ENCODE results near the gene PNP. TPM values are rescaled to one million over a fixed set of nuclear protein-coding genes. Genes with fewer than 3 reads are reported as not detected.

PNP gene
- total and polyA plus RNA-seq, 2 of the 8 experiments (the other 6 are each of a cell fraction or from before 2014, with no cell fraction given) = 108 to 130 TPM

DNA sequence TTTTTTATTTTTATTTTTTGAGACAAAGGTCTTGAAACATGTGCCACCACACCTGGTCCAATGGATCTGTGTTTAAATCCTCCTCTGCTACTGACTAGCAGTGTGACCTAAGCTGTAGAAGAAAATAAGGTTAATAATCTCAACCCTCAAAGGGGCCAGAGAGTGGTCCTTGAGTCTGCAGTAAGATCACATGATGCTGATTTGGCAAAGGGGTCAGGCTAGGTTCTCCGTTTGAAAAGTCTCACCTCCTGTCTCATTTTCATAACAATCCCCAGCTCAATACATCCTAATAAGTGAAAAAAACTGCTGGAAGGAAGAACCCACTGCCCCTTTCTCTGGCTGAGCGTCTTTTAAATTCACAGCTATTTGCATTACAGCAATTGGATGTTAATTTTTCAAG lies 47.9 kb upstream of the PNP start (continued):
- TF ChIP-seq, protein P1, sequence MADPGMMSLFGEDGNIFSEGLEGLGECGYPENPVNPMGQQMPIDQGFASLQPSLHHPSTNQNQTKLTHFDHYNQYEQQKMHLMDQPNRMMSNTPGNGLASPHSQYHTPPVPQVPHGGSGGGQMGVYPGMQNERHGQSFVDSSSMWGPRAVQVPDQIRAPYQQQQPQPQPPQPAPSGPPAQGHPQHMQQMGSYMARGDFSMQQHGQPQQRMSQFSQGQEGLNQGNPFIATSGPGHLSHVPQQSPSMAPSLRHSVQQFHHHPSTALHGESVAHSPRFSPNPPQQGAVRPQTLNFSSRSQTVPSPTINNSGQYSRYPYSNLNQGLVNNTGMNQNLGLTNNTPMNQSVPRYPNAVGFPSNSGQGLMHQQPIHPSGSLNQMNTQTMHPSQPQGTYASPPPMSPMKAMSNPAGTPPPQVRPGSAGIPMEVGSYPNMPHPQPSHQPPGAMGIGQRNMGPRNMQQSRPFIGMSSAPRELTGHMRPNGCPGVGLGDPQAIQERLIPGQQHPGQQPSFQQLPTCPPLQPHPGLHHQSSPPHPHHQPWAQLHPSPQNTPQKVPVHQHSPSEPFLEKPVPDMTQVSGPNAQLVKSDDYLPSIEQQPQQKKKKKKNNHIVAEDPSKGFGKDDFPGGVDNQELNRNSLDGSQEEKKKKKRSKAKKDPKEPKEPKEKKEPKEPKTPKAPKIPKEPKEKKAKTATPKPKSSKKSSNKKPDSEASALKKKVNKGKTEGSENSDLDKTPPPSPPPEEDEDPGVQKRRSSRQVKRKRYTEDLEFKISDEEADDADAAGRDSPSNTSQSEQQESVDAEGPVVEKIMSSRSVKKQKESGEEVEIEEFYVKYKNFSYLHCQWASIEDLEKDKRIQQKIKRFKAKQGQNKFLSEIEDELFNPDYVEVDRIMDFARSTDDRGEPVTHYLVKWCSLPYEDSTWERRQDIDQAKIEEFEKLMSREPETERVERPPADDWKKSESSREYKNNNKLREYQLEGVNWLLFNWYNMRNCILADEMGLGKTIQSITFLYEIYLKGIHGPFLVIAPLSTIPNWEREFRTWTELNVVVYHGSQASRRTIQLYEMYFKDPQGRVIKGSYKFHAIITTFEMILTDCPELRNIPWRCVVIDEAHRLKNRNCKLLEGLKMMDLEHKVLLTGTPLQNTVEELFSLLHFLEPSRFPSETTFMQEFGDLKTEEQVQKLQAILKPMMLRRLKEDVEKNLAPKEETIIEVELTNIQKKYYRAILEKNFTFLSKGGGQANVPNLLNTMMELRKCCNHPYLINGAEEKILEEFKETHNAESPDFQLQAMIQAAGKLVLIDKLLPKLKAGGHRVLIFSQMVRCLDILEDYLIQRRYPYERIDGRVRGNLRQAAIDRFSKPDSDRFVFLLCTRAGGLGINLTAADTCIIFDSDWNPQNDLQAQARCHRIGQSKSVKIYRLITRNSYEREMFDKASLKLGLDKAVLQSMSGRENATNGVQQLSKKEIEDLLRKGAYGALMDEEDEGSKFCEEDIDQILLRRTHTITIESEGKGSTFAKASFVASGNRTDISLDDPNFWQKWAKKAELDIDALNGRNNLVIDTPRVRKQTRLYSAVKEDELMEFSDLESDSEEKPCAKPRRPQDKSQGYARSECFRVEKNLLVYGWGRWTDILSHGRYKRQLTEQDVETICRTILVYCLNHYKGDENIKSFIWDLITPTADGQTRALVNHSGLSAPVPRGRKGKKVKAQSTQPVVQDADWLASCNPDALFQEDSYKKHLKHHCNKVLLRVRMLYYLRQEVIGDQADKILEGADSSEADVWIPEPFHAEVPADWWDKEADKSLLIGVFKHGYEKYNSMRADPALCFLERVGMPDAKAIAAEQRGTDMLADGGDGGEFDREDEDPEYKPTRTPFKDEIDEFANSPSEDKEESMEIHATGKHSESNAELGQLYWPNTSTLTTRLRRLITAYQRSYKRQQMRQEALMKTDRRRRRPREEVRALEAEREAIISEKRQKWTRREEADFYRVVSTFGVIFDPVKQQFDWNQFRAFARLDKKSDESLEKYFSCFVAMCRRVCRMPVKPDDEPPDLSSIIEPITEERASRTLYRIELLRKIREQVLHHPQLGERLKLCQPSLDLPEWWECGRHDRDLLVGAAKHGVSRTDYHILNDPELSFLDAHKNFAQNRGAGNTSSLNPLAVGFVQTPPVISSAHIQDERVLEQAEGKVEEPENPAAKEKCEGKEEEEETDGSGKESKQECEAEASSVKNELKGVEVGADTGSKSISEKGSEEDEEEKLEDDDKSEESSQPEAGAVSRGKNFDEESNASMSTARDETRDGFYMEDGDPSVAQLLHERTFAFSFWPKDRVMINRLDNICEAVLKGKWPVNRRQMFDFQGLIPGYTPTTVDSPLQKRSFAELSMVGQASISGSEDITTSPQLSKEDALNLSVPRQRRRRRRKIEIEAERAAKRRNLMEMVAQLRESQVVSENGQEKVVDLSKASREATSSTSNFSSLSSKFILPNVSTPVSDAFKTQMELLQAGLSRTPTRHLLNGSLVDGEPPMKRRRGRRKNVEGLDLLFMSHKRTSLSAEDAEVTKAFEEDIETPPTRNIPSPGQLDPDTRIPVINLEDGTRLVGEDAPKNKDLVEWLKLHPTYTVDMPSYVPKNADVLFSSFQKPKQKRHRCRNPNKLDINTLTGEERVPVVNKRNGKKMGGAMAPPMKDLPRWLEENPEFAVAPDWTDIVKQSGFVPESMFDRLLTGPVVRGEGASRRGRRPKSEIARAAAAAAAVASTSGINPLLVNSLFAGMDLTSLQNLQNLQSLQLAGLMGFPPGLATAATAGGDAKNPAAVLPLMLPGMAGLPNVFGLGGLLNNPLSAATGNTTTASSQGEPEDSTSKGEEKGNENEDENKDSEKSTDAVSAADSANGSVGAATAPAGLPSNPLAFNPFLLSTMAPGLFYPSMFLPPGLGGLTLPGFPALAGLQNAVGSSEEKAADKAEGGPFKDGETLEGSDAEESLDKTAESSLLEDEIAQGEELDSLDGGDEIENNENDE (IDR thresholded peaks at IDR 0.05; ENCODE audit: insufficient replicate concordance, low read length) = no peak
- TF ChIP-seq KDM1A (IDR thresholded peaks at IDR 0.05; ENCODE audit: borderline replicate concordance, low read length) (no peak), TEAD4 (IDR thresholded peaks at IDR 0.05; ENCODE audit: low read depth, low read length) (no peak)
